Measurements from ENCODE around the gene DUSP8.
"Not testable (repeated sequence)": the region's sequence is repeated elsewhere in the genome, so short reads cannot be mapped to it uniquely, and the experiment has no call there.

DUSP8 gene, protein sequence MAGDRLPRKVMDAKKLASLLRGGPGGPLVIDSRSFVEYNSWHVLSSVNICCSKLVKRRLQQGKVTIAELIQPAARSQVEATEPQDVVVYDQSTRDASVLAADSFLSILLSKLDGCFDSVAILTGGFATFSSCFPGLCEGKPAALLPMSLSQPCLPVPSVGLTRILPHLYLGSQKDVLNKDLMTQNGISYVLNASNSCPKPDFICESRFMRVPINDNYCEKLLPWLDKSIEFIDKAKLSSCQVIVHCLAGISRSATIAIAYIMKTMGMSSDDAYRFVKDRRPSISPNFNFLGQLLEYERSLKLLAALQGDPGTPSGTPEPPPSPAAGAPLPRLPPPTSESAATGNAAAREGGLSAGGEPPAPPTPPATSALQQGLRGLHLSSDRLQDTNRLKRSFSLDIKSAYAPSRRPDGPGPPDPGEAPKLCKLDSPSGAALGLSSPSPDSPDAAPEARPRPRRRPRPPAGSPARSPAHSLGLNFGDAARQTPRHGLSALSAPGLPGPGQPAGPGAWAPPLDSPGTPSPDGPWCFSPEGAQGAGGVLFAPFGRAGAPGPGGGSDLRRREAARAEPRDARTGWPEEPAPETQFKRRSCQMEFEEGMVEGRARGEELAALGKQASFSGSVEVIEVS
- 3.1 to 65.0 (median 4.0) reads per million in 3 experiments for total RNA-seq

DNA sequence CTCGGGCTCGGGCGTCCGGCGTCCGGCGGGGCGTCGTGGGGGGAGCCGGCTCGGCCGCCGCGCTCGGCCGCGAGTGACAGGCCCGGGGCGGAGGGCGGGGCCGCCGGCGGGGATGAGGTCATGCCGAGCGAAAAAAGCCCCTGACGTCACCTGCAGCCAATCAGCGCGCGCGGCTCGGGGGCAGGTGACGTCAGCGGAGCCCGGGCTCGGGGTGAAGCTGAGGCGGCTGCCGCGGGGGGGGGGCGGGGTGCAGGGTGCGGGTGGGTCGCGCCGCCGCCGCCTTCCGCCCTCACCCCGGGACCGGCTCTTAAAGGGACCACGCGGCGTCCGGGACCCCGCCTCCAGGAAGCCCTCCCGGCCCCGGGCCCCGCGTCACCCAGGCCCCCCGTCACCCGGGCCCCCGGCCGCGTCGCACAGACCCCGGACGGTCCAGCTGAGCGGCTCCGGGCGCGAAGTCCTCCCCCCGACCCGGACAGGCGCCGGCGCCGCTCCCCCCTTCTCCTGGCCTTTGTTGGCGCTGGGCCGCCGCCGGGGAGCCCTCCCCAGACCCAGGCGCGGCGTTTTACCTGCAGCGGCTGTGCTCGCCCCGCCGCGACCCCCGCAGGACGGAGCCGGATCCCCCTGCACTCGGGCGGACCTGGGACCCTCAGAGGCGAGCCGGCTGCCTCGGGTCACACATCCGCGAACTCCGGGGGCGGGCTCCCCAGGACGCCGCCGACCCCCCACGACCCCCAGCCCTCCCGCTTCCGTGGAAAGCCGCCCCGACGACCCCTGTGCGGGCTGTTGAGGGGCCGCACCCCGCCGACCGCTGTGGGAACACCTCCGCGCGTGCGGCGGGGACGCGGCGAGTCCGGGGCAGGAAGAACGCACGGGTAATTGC lies at the start of gene DUSP8:
DUSP8 (minus strand) TSS at position 75 of the 880 bp plus-strand sequence. CDS start 6,445 bp downstream, outside the sequence.
- peak; percentile 95 for DNase-seq

DNA sequence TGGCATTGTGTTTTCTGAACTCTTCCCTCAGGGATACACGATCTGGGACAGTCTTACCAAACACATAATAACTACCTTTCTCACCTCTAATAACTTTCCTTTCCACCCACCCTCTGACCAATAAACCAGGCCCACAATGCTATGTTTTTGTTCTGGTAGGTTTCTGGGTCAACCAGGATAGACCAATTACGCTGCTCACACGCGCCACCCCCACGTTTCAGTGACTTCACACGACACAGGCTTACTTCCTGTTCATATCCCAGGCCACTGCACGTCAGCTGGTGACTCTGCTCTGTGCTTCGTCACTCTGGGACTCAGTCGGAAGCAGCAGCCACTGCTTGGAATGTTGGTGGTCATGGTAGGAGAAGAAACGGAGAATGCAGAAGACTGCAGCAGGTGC lies 47.4 kb upstream of the DUSP8 start:
- DNase-seq, result peak; percentile 45

DNA sequence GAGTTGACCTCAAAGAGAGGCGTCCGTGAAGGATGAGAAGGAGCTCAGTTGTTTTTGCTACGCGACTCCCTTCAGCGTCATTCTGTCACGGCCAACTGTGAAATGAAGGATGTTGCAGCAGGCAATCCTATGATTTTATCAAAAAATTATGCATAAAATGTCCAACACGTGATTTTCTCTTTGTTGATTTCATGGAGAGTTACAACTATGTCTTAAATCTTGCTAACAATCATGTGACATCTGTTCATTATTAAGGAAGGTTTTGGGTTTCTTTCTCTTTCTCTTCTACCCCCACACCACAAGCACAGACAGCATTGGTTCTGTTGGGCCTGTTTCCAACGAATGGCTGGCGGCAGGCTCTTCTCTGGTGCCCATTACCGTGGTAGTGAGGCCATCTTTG lies 46.2 kb upstream of the DUSP8 start:
- no peak for DNase-seq

DNA sequence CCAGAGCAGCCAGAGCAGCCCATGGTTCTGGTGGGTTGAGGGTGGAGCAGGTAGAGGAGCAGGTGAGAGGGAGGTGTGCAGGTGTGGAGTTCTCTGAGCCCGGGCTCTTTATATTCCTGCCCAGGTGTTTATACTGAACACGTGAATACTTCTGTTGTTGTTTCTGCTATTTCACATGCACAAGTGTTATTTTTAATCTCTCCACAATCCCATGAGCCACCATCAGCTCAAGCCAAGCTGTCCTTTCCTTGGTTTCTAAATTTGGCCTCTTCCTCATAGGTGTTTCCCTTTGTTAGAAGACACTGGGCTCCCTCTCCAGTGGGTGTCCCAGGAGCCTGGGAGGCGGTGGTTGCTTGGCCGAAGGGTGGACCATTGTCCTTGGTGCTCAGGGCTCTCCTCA lies 36.3 kb upstream of the DUSP8 start, which contains the start of gene KRTAP5-3:
KRTAP5-3 (minus strand) TSS at position 101 of the 400 bp plus-strand sequence; CDS start at position 23, 78 bp downstream.
- DNase-seq, result no peak

DNA sequence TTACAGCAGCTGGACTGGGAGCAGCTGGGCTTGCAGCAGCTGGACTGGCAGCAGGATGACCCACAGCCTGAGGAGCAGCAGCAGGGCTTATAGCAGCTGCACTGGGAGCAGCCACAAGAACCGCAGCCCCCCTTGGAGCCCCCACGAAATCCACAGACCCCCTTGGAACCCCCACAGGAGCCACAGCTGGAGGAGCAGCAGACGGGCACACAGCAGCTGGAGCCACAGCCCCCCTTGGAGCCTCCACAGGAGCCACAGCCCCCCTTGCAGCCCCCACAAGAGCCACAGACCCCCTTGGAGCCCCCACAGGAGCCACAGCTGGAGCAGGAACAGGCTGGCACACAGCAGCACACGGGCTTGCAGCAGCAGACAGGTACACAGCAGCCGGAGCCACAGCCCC lies 35.8 kb upstream of the DUSP8 start:
- not testable (repeated sequence) for DNase-seq

DNA sequence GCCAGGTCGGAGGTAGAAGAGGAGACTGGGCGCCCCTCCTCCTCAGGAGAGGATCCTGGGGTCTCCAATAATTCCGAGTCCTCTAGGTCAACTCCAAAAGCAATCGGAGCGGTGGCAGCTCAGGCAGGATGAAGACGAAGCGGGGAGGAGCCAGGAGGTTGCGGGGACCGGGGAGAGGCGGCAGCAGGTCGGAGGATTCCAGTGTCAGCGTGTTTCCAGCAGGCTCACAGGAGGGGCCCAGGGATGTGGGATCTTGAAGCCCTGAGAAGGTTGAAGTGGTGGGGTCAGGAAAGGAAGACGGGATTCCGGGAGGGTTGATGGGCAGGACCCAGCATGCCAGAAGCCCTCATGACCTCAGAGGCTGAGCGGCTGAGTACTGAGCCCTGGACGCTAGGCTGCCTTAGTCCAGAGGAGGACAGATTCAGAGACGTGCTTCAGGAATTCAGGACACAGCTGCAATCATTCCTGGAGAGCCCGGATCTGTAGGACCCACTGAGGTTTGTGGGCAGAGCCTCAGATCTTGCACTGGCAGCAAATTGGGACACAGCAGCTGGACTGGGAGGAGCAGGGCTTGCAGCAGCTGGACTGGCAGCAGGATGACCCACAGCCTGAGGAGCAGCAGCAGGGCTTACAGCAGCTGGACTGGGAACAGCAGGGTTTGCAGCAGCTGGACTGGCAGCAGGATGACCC lies 35.2 kb upstream of the DUSP8 start:
- DNase-seq, result not testable (repeated sequence)

DNA sequence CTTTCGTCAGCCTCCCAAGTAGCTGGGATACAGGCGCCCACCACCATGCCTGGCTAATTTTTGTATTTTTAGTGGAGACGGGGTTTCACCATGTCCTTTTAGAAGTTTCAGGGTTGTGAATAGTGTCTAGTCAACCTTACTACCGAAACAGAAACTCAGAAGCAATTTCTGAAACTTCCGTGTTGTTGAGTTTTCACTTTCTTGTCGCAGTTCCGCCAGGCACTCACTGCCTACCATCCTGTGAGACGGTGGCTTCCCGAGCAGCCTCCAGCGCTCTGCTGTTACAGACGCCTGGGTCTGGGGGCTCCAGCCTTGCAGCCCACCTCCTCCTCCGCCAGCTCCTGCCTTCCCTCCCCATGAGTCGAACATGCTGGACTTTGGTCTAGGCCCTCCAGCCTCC lies 33.9 kb upstream of the DUSP8 start:
- DNase-seq, result peak; percentile 53

DNA sequence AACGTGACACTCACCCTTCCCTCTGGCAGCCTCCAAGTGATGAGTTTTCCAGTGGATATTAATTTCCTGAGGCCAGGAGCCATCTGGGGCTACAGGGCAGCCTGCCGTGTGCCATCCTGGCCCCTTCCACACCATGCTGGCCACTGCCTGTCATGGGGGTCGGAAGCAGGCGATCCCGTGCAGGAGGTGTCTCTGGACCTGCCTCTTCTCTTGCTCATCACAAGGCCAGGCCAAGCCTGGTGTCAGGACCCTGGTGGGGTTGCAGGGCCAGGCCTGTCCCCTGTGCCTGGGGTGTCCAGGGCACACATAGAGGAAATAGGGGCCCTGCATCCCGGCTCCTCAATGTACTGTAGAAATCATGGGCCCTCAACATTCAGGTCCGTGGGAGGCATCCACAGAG lies 32.6 kb upstream of the DUSP8 start:
- DNase-seq, result no peak

DNA sequence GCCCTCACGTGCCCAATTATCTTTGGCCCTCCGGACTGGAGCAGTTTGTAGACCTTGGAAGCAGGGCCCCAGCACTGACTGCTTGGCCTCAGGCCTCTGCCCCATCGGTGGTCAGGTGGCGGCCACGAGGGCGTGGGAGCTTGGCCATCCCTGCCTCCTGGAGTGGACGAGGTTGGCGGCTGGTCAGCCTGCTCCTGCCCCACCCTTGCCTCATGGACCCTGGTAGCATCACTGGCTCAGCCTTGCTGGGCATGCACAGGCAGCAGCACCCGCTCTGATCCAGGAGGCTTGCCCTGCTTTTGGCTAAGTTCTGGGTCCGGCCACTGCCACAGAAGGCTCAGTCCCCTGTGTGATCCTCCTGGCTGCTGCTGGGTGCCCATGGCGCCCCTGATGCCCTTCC lies 32.1 kb upstream of the DUSP8 start:
- DNase-seq, result no peak

DNA sequence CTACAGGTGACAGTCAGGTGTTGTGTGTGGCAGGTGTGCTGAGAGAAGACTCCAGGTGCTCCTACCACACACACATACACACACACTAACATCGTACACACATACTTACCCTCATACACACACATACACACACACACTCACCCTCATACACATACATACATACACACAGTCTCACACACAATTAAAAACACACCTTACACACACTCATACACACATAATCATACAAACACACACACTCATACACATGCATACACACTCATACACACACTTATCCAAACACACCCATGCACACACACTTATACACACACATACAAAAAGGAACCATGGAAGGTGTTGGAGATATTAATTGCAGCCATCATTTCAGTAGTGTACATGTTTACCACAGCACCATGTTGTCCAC lies 31.6 kb upstream of the DUSP8 start:
- no peak for DNase-seq

DNA sequence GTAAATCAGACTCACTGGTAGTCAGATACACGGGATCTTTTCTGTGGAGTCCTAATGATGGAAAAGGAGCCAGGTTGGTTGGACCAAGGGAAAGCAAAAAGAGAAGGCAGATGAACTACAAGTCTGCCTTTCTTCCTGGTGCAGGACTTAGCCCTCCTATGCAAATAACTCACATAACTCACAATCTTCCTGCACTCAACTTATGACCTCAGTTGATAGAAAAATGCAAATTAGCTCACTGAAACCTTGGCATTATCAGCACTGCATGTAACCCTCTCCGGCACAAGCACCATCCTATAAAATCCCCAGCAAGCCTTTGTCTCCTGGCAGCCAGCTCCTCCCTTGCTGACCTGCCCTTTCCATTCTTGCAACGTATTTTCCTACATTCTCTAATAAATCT lies 29.6 kb upstream of the DUSP8 start:
- DNase-seq, result not testable (repeated sequence)

DNA sequence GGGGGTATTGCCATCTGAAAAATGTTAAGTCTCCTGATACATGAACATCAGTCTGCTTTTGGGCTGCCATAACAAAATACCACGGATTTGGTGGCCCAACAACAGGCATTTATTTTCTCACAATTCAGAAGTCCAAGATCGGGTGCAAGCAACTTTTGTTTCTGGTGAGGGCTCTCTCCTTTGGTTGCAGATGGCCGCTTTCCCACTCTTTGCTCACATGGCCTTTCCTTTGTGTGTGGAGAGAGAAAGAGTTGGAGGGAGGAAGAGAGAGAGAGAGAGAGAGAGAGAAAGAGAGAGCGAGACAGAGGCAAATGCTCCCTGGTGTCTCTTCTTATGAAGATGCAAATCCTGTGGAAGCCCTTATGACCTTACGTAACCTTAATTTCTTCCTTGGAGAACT lies 28.6 kb upstream of the DUSP8 start:
- no peak for DNase-seq

DNA sequence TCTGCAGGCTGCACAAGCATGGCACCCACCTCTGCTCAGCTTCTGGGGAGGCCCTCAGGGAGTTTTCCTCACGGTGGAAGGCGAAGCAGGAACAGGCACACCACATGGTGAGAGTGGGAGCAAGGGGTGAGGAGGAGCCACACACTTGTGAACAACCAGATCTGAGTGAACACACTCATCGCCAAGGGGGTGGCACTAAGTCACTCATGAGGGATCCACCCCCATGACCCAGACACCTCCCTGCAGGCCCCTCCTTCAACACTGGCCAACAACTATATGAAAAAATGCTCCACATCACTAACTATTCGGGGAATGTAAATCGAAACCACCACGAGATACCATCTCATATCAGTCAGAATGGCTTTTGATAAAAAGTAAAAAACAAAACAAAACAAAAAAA lies 26.7 kb upstream of the DUSP8 start:
- peak; percentile 37 for DNase-seq

DNA sequence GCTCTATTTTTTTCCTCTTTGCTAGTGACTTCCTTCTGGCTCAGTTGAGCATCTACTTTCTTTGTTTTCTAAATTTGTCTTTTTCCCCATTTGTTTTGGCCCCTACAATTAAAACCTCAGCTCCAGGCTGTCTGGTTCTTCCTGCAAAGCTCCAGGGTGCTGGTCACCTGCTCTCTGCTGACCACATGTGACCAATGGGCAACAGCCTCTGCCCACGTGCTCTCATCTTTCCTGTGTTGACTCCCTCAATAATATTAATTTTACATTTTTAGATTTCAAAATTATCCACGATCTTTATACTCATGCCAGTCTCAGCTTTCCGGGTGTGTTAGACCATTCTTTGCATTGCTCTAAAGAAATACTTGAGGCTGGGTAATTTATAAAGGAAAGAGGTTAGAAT lies 26.3 kb upstream of the DUSP8 start:
- DNase-seq, result not testable (repeated sequence)

DNA sequence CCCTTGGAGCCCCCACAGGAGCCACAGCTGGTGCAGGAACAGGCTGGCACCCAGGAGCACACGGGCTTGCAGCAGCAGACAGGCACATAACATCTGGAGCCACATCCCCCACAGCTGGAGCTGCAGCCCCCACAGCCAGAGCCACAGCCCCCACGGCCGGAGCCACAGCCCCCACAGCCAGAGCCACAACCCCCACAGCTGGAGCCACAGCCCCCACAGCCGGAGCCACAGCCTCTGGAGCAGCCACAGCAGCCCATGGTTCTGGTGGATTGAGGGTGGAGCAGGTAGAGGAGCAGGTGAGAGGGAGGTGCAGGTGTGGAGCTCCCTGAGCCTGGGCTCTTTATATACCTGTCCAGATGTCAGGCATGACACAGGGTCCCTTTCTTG lies 25.9 kb upstream of the DUSP8 start, which contains the start of gene KRTAP5-2:
KRTAP5-2 (minus strand) TSS at position 301 of the 387 bp plus-strand sequence; CDS start at position 257, 44 bp downstream.
- no peak for DNase-seq

DNA sequence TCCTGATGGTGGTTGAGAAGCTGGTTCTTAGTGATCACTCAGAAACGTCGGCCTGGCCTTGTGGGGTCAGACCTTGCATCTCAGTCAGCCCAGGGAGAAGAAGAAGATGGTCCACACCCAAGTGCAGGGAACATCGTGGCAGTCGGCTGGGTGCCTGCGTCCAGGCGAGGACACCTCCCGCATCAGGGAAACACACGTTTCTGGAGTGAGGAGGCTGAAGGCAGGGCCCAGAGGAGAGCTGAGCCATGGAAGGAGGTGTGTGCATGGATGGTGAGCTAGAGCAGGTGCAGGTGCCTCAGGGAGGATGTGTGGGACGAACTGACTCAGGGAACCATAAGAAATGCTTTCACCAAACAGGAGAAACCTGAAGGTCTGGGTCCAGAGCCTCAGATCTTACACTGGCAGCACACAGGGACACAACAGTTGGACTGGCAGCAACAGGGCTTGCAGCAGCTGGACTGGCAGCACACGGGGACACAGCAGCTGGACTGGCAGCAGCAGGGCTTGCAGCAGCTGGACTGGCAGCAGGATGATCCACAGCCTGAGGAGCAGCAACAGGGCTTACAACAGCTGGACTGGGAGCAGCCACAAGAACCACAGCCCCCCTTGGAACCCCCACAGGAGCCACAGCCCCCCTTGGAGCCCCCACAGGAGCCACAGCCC lies 25.4 kb upstream of the DUSP8 start:
- DNase-seq, result no peak

DNA sequence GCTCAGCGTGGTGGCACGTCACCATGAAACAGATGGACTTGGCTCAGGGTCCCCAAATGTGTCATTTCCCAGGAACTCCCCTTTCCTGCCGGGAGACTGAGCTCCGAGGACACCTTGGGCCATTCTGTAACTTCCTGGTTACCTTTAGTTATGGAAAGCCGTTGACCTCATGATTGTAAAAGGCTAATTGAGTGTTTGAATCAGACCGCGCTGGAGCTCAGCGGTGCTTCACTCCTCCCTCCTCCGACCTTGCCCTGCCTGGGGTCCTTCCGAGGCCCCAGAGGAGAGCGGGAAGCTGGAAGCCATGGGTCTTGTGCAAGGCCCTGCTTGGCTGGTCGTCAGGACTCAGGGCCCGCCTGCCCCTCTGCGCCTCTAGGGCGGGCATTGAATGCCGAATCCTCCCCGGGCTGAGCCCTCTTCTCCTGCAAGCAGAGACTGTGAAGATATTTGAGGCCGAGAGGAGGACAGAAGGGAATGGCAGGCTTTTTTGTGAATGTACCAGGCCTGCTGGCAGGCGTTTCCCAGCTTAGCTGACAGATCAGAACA lies 24.6 kb upstream of the DUSP8 start:
- DNase-seq, result not testable (repeated sequence)

DNA sequence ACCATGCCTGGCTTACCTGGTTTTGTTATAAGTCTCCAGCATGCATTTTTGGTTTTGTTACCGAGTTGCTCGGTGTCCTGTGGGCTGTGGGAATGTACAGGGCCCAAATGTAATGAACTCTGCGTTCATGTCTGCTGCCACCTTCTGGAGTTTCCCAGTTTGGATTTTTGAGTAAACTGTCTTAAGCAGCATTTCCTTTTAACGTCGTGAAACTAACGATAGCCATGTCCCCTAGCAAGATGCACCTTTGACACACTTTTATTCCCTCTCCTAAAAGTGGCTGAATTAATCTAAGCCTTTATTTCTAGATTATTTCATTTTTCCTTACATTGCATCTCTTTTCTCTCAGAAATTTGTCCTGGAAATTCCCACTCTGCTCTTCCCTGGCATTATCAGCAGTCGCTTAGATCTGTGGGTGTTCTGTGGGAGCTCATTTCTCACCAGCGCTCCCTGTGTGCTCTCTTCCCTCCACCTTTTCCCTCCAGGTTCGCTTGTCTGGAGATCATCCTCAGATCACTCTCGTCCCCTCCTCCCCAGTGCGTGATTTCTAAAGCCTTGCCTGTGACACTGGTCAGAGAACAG lies 24.0 kb upstream of the DUSP8 start:
- not testable (repeated sequence) for DNase-seq

DNA sequence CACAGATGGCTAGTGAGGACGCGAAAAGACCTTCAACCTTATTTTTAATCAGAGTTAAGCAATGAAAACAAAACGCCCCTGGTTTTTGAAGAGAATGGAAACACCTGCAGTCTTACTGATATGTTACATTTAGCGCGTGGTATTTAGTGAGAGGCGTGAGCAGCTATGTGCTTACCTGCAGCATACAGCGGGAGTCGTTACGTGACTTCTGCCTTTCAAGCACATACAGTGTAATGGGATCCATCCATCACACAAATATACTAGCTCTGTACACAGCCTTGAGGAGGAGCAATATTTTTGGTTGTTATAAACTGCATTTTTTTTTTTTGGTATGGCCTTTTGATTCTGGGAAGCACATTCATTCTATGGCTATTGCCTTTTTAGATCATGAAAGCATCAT lies 20.6 kb upstream of the DUSP8 start:
- DNase-seq, result no peak

DNA sequence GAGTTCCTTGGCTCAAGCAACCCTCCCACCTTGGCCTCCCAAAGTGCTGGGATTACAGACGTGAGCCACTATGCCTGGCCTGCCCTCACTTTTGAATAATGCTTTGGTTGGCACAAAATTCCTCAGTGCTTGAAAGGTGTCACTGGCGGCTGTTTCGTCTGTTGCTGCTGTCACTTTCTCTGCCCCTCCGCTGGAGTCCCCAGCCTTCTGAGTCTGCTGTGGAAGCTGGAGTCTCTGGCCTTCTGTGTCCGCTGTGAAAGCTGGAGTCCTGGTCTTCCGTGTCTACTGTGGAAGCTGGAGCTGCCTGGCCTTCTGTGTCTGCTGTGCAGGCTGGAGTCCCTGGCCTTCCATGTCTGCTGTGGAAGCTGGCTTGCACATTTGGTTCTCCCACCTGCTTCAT lies 17.9 kb upstream of the DUSP8 start:
- DNase-seq, result no peak

All from central memory CD4-positive, alpha-beta T cell (primary cell).